ENCODE results near the gene FOXA2.

GRCh38 chr20:22576273-22576672 is 8.1 kb downstream of the FOXA2 start:
- TF ChIP-seq, protein P1, sequence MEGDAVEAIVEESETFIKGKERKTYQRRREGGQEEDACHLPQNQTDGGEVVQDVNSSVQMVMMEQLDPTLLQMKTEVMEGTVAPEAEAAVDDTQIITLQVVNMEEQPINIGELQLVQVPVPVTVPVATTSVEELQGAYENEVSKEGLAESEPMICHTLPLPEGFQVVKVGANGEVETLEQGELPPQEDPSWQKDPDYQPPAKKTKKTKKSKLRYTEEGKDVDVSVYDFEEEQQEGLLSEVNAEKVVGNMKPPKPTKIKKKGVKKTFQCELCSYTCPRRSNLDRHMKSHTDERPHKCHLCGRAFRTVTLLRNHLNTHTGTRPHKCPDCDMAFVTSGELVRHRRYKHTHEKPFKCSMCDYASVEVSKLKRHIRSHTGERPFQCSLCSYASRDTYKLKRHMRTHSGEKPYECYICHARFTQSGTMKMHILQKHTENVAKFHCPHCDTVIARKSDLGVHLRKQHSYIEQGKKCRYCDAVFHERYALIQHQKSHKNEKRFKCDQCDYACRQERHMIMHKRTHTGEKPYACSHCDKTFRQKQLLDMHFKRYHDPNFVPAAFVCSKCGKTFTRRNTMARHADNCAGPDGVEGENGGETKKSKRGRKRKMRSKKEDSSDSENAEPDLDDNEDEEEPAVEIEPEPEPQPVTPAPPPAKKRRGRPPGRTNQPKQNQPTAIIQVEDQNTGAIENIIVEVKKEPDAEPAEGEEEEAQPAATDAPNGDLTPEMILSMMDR (IDR thresholded peaks at IDR 0.05) = no peak
- no peak for TF ChIP-seq POLR2A (IDR thresholded peaks at IDR 0.05)
